ENCODE measurements around the gene SMARCA2. TPM values are rescaled to one million over a fixed set of nuclear protein-coding genes. Genes with fewer than 3 reads are reported as not detected.

Gene SMARCA2
- total and polyA plus RNA-seq, 2 donors (not counting 1 experiment from before 2014, with no cell fraction given) = 75.3 to 250 TPM

- H4K20me1 ChIP-seq (ENCODE audit: control insufficient read depth, insufficient read depth, low read length, poor library complexity, severe bottlenecking) = peaks cover 78% of the 10 kb centered on the region
- no peaks in the 10 kb centered on the region for H3K27me3 ChIP-seq (replicated peaks in 1 of 4; ENCODE audit: control extremely low read depth in 1 of 4, control insufficient read depth in 3 of 4, insufficient read depth in 4 of 4, low read length in 3 of 4)
- H3K9me3 Mint-ChIP-seq (ENCODE audit: insufficient read depth) = no peaks in the 10 kb centered on the region
- no peaks in the 10 kb centered on the region for H3K9me3 ChIP-seq (ENCODE audit: control extremely low read depth in 1 of 3, control insufficient read depth in 2 of 3, insufficient read depth in 1 of 3, low read length in 2 of 3)
- DNase-seq = no peak
- H2AFZ ChIP-seq (ENCODE audit: insufficient read depth, low read depth, low read length, poor library complexity, severe bottlenecking) = no peak overlapping the region
- ATAC-seq (ENCODE audit: low read depth) = no peak
- CTCF ChIA-PET = no interaction called here
- H3K4me3 ChIP-seq (ENCODE audit: control extremely low read depth in 1 of 5, extremely low read depth in 1 of 5, insufficient read depth in 1 of 5, low read depth in 2 of 5, low read length in 4 of 5) = no peak overlapping the region
- TF ChIP-seq EZH2 (IDR thresholded peaks at IDR 0.05; ENCODE audit: borderline replicate concordance, insufficient read depth, low read depth, low read length, poor library complexity, severe bottlenecking) (no peak), CTCF (IDR thresholded peaks at IDR 0.05) (no peak)
- peaks cover 36 to 47% of the 10 kb centered on the region in 2 donors for H3K4me1 ChIP-seq (ENCODE audit: control insufficient read depth in 2 of 2, insufficient read depth in 2 of 2, low read length in 2 of 2)
- intact Hi-C loops (cut with micrococcal nuclease) = no loop called here
- no peak overlapping the region for H3K27ac Mint-ChIP-seq
- WGBS (ENCODE audit: insufficient coverage) = 97% methylated on average over 5 of the region's 7 CpGs
- peaks cover 0 to 41% of the 10 kb centered on the region in 2 experiments for H3K36me3 ChIP-seq (replicated peaks in 1 of 2; ENCODE audit: control extremely low read depth in 1 of 2, control insufficient read depth in 1 of 2, extremely low read depth in 1 of 2, insufficient read depth in 2 of 2, low read length in 1 of 2)
- POLR2A ChIA-PET = no interaction called here
- H3K4me1 Mint-ChIP-seq = peaks cover 67% of the 10 kb centered on the region
- H3K4me2 ChIP-seq (replicated peaks; ENCODE audit: low read depth, low read length, poor library complexity, severe bottlenecking) = no peak overlapping the region
- no peak overlapping the region for H3K27ac ChIP-seq (ENCODE audit: low read length in 2 of 2)
- H3K9ac ChIP-seq (ENCODE audit: low read length) = no peak overlapping the region
- H3K79me2 ChIP-seq (ENCODE audit: control insufficient read depth, insufficient read depth, low read length) = peaks cover 93% of the 10 kb centered on the region
- no peak overlapping the region for H3K4me3 Mint-ChIP-seq
- no peaks in the 10 kb centered on the region for H3K27me3 Mint-ChIP-seq
Measured at GRCh38 chr9:2028888-2029287, 13.7 kb downstream of the SMARCA2 start.

GRCh38 chr9:2029666-2030170 lies 14.6 kb downstream of the SMARCA2 start:
- no peak overlapping the region for H3K27ac Mint-ChIP-seq
- intact Hi-C loops (cut with micrococcal nuclease) = no loop called here
- ATAC-seq (ENCODE audit: low read depth) = no peak
- H3K4me2 ChIP-seq (replicated peaks; ENCODE audit: low read depth, low read length, poor library complexity, severe bottlenecking) = no peak overlapping the region
- peaks cover 72% of the 10 kb centered on the region for H4K20me1 ChIP-seq (ENCODE audit: control insufficient read depth, insufficient read depth, low read length, poor library complexity, severe bottlenecking)
- no peak for DNase-seq
- H3K27me3 Mint-ChIP-seq = no peaks in the 10 kb centered on the region
- ChIA-PET CTCF (no interaction called here), POLR2A (no interaction called here)
- peaks cover 85% of the 10 kb centered on the region for H3K79me2 ChIP-seq (ENCODE audit: control insufficient read depth, insufficient read depth, low read length)
- H3K9me3 Mint-ChIP-seq (ENCODE audit: insufficient read depth) = no peaks in the 10 kb centered on the region
- H3K4me3 ChIP-seq (ENCODE audit: control extremely low read depth in 1 of 5, extremely low read depth in 1 of 5, insufficient read depth in 1 of 5, low read depth in 2 of 5, low read length in 4 of 5) = no peak overlapping the region
- H3K9me3 ChIP-seq (ENCODE audit: control extremely low read depth in 1 of 3, control insufficient read depth in 2 of 3, insufficient read depth in 1 of 3, low read length in 2 of 3) = no peaks in the 10 kb centered on the region
- peaks cover 27 to 38% of the 10 kb centered on the region in 2 donors for H3K4me1 ChIP-seq (ENCODE audit: control insufficient read depth in 2 of 2, insufficient read depth in 2 of 2, low read length in 2 of 2)
- no peak overlapping the region for H3K27ac ChIP-seq (ENCODE audit: low read length in 2 of 2)
- no peak for TF ChIP-seq CTCF (IDR thresholded peaks at IDR 0.05)
- TF ChIP-seq EZH2 (IDR thresholded peaks at IDR 0.05; ENCODE audit: borderline replicate concordance, insufficient read depth, low read depth, low read length, poor library complexity, severe bottlenecking) = no peak
- H2AFZ ChIP-seq (ENCODE audit: insufficient read depth, low read depth, low read length, poor library complexity, severe bottlenecking) = no peak overlapping the region
- peaks cover 58% of the 10 kb centered on the region for H3K4me1 Mint-ChIP-seq
- no peak overlapping the region for H3K9ac ChIP-seq (ENCODE audit: low read length)
- WGBS (ENCODE audit: insufficient coverage) = 80% methylated on average over 1 of the region's 2 CpGs
- peaks cover 2 to 43% of the 10 kb centered on the region in 2 experiments for H3K36me3 ChIP-seq (replicated peaks in 1 of 2; ENCODE audit: control extremely low read depth in 1 of 2, control insufficient read depth in 1 of 2, extremely low read depth in 1 of 2, insufficient read depth in 2 of 2, low read length in 1 of 2)
- H3K27me3 ChIP-seq (replicated peaks in 1 of 4; ENCODE audit: control extremely low read depth in 1 of 4, control insufficient read depth in 3 of 4, insufficient read depth in 4 of 4, low read length in 3 of 4) = no peaks in the 10 kb centered on the region
- H3K4me3 Mint-ChIP-seq = no peak overlapping the region
